COLO668 (cell line): ENCODE measurements around the gene TDP1.

Experiments
- DNase-seq: peaks from one replicate; lab custom pipeline; 2025; ENCODE audit not compliant: unreplicated experiment; lab: John Stamatoyannopoulos, UW

Gene TDP1

DNA sequence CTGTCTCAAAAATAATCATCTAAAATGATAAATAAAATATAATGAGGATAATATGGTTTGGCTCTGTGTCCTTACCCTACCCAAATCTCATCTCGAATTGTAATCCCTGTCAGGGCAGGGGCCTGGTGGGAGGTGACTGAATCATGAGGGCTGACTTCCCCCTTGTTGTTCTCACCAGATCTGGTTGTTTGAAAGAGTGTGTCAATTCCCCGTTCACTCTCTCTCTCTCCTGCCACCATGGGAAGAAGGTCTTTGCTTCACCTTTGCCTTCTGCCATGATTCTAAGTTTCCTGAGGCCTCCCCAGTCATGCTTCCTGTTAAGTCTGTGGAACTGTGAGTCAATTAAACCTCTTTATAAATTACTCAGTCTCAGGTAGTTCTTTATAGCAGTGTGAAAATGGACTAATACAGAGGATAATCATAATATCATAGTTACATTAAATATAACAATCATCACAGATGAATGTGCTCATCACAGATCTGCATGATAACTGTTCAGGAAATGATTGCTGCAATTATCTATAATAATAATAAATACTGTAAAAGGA lies 13.8 kb upstream of the TDP1 start:
- DNase-seq, result no peak

DNA sequence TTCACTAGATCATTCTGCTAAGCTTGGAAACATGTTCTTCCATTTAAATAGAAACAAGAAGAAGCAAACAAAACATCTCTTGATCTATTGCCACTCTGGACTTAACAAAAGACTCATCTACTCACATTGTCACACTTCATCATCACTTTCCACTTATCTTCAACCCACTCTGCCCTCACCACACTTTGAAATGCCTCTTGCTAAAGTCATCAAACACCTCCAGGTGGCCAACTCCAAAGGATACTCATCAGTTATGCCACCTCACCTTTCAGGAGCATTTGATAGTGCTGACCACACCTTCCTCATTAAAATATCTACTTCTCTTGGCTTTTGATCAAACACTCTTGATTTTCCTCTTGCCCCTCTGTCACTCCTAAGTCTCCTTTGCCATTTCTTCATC lies 8.4 kb upstream of the TDP1 start:
- DNase-seq, result no peak

DNA sequence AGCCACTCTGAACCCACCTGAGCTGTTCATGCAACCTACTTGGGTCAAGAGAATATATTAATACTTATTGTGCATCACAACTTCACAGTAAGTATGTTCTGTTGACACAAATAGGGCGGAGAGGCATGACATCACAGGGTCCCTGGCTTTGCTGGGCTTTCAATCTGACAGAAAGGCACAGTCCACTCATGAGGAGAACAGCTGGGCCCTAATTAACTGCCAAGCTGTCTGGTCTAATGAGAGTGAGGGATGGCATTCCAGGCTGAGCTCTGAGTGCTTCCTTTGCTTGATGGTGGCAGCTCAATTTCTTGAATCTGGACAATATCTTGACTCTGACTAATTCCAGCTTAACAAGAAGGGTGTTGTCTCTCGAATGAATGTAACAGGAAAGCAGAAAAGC lies 3.2 kb upstream of the TDP1 start:
- no peak for DNase-seq

DNA sequence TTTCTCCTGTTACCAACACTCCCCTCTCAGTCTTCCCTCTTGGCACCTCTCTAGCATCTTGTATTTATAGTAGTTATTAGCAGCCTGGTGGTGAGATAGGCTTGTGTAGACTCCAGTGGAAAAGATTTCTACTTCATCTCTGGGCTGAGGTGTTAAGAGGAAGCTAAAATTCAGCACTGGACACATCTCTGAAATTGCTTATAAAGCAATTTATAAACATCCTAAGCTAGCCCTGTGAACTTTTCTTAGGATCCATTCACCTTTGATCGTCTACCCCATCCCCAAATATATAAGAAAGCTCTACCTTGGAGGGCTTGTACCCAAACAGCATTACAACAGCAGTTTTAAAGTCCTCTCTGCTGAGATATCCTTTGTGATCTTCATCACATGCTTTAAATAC lies 2.1 kb upstream of the TDP1 start:
- no peak for DNase-seq

DNA sequence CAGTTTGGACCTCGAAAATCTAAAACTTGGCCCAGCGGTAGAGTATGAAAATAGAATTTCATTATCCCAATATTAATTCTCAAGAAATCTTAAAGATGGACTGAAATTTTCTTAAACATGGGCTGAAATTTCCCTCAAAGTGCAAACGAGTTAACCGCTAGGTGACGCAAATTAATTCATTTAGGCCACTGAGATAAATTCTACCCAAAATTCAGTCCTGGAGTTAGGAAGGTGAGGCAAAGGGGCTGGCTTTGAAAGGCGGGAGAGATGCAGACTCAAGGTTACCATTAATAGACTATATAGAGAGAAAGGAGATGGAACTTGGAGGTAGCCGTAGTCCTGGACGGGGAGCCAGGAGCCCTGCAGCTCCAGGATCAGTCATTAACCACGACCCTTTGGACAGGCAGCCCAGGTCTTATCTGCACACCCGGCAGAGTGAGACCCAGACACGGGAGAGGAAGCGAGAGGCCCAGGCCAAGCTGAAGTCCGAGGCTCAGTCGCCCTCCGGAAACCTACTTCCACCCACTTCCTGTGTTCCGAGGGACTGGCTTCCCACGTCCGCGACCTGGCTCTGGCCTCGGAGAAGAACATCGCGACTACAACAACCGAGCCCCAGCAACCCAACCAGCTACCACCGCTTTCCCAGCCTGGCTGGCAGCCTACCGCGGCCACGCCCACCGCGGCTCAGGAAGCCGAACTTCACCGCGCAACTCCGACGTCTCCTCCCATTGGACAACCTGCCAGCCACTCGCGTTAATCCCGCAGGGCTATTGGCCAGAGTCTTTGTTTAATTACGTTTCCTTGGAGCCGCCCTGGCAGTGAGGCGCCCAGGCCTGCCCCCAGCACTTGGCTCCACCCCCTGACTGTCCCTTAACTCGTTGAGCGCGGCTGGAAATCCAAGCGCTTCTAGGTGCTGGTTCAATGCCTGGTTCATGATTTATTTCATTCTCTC lies 1.4 kb upstream of the TDP1 start, which contains the start of gene EFCAB11:
Gene EFCAB11 (minus strand): TSS at position 661 of the 952 bp plus-strand sequence. CDS start 70 bp downstream, at position 591.
- peak; percentile 99 for DNase-seq

DNA sequence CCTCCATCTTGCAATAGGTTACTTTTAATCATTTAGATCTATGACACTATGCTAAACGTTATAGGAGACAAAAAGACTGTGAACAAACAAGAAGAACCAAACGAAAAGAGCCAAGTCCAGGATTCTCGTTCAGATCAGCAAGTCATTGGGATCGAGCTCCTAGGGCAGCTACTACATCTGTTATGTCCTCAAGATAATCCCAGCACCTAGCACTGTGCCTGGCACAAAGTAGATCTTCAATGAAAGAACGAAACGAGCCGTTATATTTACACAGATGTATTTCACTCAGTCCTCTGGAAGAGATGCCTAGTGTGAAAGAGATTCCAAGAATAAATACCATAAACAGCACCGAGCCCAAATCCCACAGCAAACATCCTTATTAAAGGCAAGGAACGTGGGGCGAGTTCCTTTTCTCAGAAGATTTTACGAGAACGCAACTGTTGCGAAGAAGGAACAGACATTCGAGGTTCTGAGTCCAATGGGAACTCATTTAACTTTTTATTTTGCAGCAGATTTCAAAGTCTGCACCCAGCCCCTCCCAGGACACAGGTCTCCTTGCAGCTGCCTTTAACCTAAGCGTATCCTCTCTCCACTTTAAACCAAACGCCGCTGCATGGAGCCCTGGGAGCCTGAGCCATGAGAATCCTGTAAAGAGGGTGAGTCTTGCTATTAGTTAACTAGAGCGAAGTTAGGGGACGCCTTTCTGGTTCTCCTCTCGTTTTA lies 544 bp upstream of the TDP1 start:
- DNase-seq, result peak; percentile 47

DNA sequence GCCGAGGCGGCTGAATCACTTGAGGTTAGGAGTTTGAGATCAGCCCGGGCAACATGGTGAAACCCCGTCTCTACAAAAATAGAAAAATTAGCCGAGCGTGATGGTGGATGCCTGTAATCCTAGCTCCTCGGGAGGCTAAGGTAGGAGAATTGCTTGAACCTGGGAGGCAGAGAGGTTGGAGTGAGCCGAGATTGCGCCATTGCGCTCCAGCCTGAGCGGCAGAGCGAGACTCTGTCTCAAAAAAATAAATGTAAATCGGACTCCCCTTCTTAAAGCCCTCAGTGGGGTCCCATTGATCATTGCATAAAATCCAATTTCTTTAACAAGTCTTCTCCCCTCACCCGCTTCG lies 908 bp downstream of the TDP1 start:
- no peak for DNase-seq

DNA sequence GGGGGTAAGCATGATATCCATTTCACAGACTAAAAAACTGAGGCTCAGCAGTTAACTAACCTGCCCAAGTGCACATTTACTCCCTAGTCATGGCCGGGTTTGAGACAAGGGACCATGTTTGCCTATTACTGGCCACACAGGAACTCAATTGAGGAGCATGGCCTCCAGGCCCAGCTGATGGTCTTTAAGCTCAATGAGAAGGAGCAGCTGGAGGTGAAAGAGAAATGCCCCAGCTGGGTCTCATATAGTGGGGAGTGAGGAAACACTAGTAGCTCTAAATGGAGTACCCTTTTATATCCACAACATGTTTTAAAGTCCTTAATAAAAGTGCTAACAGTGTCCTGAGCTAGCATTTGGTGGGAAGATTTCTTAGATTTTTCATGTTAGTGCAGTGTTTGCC lies 1.6 kb downstream of the TDP1 start:
- no peak for DNase-seq

DNA sequence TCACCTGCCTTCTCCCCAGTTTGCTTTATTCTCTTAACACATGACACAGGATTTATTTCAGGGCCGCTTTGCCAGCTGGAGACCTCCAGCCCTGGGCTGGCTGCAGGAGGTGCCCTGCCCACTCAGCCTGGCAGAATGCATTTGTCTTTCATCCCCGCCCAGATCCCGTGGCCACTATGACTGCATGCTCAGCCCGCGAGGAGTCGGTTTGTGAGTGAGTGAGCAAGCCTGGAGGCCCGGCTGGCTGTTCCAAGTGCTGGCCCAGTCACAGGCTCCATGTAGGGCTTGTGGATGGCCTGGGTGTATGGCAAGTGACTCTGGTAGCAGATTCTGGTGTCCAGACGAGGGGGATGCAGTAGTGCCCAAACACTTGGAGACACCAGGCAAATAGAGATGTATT lies 2.1 kb downstream of the TDP1 start:
- DNase-seq, result no peak

DNA sequence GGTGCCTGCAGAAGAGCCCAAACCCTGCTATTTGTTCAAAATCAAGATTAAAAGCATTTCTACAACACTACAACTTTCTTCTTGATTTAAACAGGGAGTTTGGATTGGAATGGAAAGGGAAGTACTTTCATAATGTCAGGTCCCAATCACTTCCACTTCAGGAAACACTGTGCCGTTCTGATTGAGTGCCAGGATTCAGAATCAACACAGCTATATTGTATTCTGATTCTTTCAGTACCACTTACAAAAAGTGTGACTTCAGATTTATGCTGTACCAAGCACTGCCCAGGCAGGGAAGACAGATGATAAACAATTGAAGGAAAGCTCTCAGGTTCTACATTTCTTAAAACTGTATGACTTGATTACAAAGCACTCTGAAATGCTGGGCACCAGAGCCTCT lies 3.2 kb downstream of the TDP1 start:
- DNase-seq, result no peak

DNA sequence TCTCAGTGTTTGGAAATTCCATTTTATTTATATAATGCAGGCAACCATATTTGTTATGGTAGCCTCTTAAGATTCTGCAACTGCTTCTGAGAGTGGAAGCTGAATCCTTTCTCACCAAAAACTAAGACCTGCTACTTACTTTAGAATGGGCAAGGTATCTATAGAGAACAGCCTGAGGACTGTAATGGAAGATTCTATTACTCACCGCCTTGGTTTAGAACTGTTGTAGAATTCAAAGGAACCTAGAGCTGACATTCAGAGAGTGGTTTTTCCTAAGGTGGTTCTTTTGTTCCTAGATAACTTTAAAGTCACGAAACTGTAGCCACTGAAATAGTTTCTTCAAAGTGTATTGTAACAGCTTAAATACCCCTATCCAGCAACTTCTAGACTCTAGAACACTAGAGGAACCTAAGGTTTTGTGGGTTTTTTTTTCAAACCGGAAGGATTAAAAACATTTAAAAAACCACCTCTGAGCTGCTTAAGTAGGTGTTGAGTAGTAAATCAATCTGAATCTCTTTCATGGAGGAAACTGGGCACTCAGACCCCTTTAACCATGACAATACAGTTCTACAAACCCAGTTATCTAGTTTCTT lies 4.2 kb downstream of the TDP1 start:
- no peak for DNase-seq

DNA sequence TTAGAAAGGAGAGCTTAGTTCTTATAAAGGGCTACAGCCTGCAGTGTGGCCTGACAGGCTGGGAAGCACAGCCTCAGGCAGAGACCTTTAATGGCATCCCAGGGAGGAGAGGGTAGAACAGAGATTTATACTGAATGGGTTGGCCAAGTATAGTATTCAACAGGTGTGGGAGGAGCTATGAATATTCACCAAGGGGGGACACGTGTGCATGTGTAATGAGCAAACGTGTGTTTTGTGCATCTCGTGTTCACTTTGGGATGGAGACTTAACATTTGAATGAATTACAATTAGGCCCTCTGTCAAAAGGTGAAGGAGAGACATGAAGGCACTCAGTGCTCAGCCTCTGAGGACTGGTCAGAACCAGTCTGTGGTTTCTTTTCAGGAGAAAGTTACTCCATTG lies 5.2 kb downstream of the TDP1 start:
- DNase-seq, result no peak

DNA sequence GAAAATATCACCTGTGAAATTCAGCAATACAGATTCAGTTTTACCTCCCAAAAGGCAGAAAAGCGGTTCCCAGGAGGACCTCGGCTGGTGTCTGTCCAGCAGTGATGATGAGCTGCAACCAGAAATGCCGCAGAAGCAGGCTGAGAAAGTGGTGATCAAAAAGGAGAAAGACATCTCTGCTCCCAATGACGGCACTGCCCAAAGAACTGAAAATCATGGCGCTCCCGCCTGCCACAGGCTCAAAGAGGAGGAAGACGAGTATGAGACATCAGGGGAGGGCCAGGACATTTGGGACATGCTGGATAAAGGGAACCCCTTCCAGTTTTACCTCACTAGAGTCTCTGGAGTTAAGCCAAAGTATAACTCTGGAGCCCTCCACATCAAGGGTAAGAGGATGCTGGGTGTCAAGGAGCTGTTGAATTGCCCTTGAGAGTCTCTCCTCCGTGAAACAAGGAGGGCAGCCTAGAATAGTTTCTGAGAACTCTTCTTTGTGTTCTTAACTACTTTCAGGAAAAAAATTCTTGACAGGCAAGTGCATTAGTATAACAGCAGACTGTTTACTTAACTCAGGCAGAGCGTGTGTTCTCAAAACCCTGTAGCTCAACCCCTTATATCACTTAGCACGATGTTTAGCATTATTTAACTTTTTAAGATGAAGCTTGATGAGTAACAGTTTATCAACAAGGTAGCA lies 7.7 kb downstream of the TDP1 start:
- no peak for DNase-seq

DNA sequence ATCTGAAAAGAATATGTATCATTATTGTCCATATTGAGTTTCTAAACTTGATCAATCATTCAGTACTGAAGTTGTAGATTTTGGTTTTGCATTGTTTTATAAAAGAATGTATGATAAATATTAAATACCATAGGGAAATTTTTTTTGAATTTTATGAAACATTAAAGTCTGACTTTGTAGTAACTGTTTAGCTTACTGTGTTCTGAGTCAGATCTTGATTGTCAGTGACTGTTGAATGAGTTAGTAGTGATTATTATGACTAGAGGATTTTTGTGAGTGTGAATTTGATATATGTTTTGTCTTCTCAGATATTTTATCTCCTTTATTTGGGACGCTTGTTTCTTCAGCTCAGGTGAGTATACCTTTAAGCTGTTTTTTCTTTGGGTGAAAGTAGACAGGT lies 10.1 kb downstream of the TDP1 start:
- no peak for DNase-seq

DNA sequence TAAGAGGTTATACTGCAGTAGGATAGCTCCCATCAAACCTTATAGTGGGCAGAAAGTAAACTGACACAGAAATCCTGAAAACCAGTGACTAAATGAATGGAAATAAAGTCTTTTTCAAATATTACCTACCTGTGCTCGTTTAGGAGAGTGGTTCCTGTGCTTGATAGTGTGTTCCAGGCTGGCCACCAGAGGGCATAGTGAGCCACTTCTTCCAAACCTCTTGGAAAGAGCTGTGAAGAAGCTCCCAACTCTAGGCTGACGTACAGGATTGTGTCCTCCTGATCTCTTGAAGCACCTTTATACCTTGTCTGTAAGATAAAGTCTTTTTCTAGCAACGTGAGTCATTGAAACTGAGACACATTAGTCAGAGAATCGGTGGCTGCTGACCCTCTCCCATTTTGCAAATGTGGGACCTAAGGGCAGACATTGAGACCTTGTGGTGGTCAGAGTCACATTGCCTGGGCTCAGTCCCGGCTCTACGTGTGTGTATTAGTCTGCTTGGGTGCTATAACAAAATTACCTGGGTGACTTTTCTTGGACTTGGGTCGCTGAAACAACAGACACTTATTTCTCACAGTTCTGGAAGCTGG lies 17.6 kb downstream of the TDP1 start:
- DNase-seq, result peak; percentile 73

DNA sequence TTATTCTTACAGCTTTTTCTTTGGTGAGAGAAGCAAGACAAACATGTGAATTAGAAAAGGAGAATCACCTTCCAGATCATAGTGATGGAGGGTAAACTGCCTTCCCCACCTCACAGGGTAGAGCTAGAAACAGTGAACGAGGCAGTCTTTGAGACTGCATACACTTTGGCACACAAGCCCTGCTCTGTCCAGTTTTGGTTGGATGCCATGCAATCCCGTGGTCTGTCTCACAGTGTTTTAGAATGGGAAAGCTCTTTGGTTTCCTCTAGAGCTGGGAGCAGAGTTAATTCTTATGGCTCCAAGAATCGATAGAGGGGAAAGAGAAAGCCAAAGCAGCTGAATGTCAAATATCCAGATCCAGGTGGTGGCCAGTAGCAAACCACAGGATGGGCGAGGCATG lies 21.9 kb downstream of the TDP1 start:
- no peak for DNase-seq

DNA sequence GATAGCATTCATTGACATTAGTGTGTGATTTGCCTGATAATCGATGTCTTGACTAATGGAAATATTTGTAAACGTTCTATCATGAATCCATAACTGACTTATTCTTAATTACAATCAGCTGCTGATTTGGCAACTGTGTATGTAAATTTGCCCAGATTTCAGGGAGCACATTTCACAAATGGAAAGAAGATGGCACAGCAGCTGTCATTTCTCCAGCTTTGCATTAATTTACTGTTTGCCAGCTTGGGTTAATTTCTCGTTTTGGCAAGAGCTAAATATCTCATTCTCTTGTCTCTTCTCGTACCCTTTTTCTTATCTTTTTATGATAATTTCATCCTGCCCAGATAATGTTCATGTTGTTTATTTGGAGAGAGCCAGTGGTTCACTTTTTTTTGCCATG lies 22.9 kb downstream of the TDP1 start:
- no peak for DNase-seq

DNA sequence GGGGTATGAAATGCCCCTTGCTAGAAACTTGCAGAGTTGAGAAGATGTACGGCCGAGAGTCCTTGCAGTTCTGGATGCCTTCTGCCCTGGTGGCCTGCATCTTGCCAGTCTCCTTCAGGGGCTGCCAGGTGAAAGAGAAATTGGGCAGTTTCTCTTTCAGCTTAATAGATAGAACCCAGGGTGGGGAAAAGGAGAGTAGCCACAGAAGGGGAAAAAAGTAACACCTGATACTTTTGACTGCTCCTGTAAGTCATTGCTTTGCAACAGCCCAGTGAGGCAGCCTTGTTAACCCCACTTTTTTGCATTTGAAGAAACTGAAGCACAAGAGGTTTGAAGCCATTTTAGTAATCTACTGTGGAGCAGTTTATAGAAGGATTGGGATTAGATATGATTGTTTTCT lies 27.6 kb downstream of the TDP1 start:
- DNase-seq, result no peak

DNA sequence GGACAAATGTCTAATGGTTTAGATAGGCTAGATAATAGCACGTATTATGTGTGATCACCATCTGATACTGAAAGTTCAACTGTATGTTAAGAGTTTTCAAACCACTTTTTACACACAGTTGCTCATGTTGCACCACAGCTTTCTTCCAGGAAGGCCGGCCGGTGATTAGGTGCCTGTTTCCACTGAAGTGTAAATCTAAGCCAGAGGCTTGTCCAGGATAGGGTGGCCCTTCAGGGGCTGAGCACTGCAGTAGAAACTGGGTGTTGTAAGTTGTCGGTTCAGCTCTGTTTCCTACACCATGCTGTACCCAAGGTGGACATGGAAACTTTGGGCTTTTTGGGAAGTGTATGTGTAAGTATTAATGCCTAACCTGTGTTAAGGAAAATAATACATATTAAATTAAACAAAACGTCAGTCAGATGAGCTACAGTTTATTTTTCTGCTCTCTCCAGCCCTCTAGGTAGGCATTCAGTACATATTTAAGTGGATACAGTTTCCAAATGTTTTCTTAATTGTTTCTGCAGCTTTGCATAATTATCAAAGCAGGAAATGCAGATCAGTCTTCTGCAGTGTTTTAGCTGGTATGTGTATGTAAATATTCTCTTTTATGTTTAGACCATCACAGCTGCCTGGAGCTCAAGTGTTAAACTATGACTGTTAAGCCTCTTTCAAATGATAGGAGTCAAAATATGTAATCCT lies 30.9 kb downstream of the TDP1 start:
- no peak for DNase-seq

DNA sequence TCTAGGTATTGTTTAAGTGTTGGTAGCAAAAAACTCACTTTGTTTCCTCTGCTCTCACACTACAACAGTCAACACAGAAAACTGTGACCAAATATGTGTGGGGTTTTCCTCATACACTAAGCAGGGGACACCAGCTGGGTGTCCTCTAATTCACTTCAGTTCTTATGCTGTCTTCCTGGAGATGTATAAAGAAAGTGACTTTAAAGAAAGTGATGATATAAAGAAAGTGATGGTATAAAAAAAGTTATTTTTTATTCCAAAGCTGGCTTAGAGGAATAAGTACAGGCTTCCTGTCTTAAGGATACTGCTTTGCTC lies 31.4 kb downstream of the TDP1 start:
- no peak for DNase-seq
